COLO668 (cell line): ENCODE measurements around the gene ZNF575.
"Not testable (repeated sequence)": the region's sequence is repeated elsewhere in the genome, so short reads cannot be mapped to it uniquely, and the experiment has no call there.

ENCODE experiments used
- DNase-seq: peaks from one replicate; lab custom pipeline; 2025; ENCODE audit not compliant: unreplicated experiment; lab: John Stamatoyannopoulos, UW

The ZNF575 gene

GRCh38 chr19:43510713-43511112 is 22.3 kb upstream of the ZNF575 start:
- no peak for DNase-seq

GRCh38 chr19:43511324-43511723 is 21.7 kb upstream of the ZNF575 start:
- no peak for DNase-seq

- not testable (repeated sequence) for DNase-seq
Measured at GRCh38 chr19:43512399-43512798, 20.6 kb upstream of the ZNF575 start.

- no peak for DNase-seq
Measured at GRCh38 chr19:43518051-43518450, 14.9 kb upstream of the ZNF575 start.

GRCh38 chr19:43519436-43520088 is 13.4 kb upstream of the ZNF575 start:
- DNase-seq: peak; percentile 80

GRCh38 chr19:43522929-43523328 is 10.1 kb upstream of the ZNF575 start:
- no peak for DNase-seq

GRCh38 chr19:43523696-43524095 is 9.3 kb upstream of the ZNF575 start:
- DNase-seq: not testable (repeated sequence)

- peak; percentile 2 for DNase-seq
Measured at GRCh38 chr19:43524922-43525835, 7.8 kb upstream of the ZNF575 start.

GRCh38 chr19:43525836-43526771 is 6.9 kb upstream of the ZNF575 start:
- DNase-seq: no peak

GRCh38 chr19:43526884-43527859 is 5.8 kb upstream of the ZNF575 start, which contains the start of gene ETHE1:
ETHE1 (minus strand) TSS chr19:43527201; CDS start chr19:43527177, 24 bp downstream.
- DNase-seq: peak; percentile 71

GRCh38 chr19:43527860-43528622 is 4.9 kb upstream of the ZNF575 start:
- peak; percentile 65 for DNase-seq

GRCh38 chr19:43532571-43532961 is 422 bp upstream of the ZNF575 start:
- peak; percentile 64 for DNase-seq

- DNase-seq: peak; percentile 90
Measured at GRCh38 chr19:43533546-43534304, 737 bp downstream of the ZNF575 start.

- no peak for DNase-seq
Measured at GRCh38 chr19:43534305-43534815, 1.4 kb downstream of the ZNF575 start.

GRCh38 chr19:43534816-43535761 is 2.1 kb downstream of the ZNF575 start:
- DNase-seq: peak; percentile 52

GRCh38 chr19:43538922-43539321 is 5.9 kb downstream of the ZNF575 start:
- no peak for DNase-seq

- DNase-seq: no peak
Measured at GRCh38 chr19:43540381-43540780, 7.4 kb downstream of the ZNF575 start.
